Neural cell (in vitro differentiated cells): ENCODE data around the gene TIAL1.

ENCODE experiments used
- CTCF ChIP-seq: fragments of 450-650 bp; IDR thresholded peaks from 2 replicates; pipeline ENCODE4 v1.5.1; 2014; ENCODE audit warnings: antibody characterized with exemption, mild to moderate bottlenecking, moderate library complexity; ENCODE audit not compliant: poor library complexity, severe bottlenecking
- MXI1 ChIP-seq: fragments of 450-650 bp; conservative IDR thresholded peaks from 2 replicates; pipeline ENCODE4 v1.6.1; 2014; ENCODE audit warnings: antibody characterized with exemption, mild to moderate bottlenecking; ENCODE audit not compliant: poor library complexity, severe bottlenecking
- RAD21 ChIP-seq: fragments of 450-650 bp; conservative IDR thresholded peaks from 2 replicates; pipeline ENCODE4 v1.6.1; 2014; ENCODE audit warnings: antibody characterized with exemption, mild to moderate bottlenecking, moderate library complexity

GRCh38 chr10:119613741-119614140, 17.0 kb upstream of the TIAL1 start:
- TF ChIP-seq CTCF: no peak
- no peak for TF ChIP-seq RAD21
- TF ChIP-seq MXI1: no peak
